DND-41 (cell line): ENCODE measurements around the gene KRT79.

Source experiments
- ATAC-seq: fragments of 200-7000 bp; cut with Tn5 transposase; 3 replicates; pipeline ENCODE4 v1.9.1; 2021; ENCODE audit warnings: low read depth; ENCODE audit not compliant: insufficient read depth
- DNase-seq: peaks from one replicate; pipeline ENCODE4 v3.0.0-alpha.2; 2020
- H2AFZ ChIP-seq: 2 replicates; pipeline ENCODE4 v1.6.0; 2012; ENCODE audit warnings: low read depth, low read length
- H3K27ac ChIP-seq: 2 replicates; pipeline ENCODE4 v1.5.1; 2012; ENCODE audit warnings: low read length, inconsistent platforms
- H3K27me3 ChIP-seq: fragments of 200-600 bp; sonication (generic); 2 replicates; pipeline ENCODE4 v1.6.0; 2012; ENCODE audit warnings: low read length, mild to moderate bottlenecking, inconsistent platforms; ENCODE audit not compliant: insufficient read depth, poor library complexity
- H3K36me3 ChIP-seq: 2 replicates; pipeline ENCODE4 v1.5.1; 2012; ENCODE audit warnings: low read length, inconsistent platforms; ENCODE audit not compliant: insufficient read depth
- H3K4me1 ChIP-seq: 2 replicates; pipeline ENCODE4 v1.5.1; 2012; ENCODE audit warnings: mild to moderate bottlenecking, low read length; ENCODE audit not compliant: insufficient read depth
- H3K4me2 ChIP-seq: 2 replicates; pipeline ENCODE4 v1.6.0; 2012; ENCODE audit warnings: mild to moderate bottlenecking, moderate library complexity, low read length, inconsistent platforms; ENCODE audit not compliant: insufficient read depth
- H3K4me3 ChIP-seq, 2 experiments: fragments of 200-600 bp in 1 of 2; shearing (Covaris generic) in 1 of 2; 2 replicates each; pipeline ENCODE4 v1.5.1; 2012 to 2016; ENCODE audit warnings: inconsistent platforms in 2 of 2, low read length in 2 of 2, mild to moderate bottlenecking in 2 of 2, low read depth in 1 of 2, moderate library complexity in 1 of 2
- H3K79me2 ChIP-seq: 2 replicates; pipeline ENCODE4 v1.6.0; 2012; ENCODE audit warnings: low read length, inconsistent platforms; ENCODE audit not compliant: insufficient read depth
- H3K9ac ChIP-seq: 2 replicates; pipeline ENCODE4 v1.6.0; 2012; ENCODE audit warnings: low read depth, mild to moderate bottlenecking, inconsistent platforms, low read length, moderate library complexity
- H3K9me3 ChIP-seq: 2 replicates; pipeline ENCODE4 v1.5.1; 2012; ENCODE audit warnings: low read length, moderate library complexity, mild to moderate bottlenecking, inconsistent platforms; ENCODE audit not compliant: insufficient read depth, severe bottlenecking
- H4K20me1 ChIP-seq: 2 replicates; pipeline ENCODE4 v1.6.0; 2012; ENCODE audit warnings: low read length; ENCODE audit not compliant: insufficient read depth
- CTCF ChIP-seq: IDR thresholded peaks from 2 replicates; pipeline ENCODE4 v1.5.1; 2012; ENCODE audit warnings: borderline replicate concordance, low read length, moderate library complexity, mild to moderate bottlenecking; ENCODE audit not compliant: poor library complexity, severe bottlenecking; ENCODE audit errors: extremely low read depth
- EZH2 ChIP-seq: IDR thresholded peaks from 3 replicates; pipeline ENCODE4 v1.6.1; 2012; ENCODE audit warnings: borderline replicate concordance, low read depth, mild to moderate bottlenecking, moderate library complexity, low read length, inconsistent platforms; ENCODE audit not compliant: severe bottlenecking

KRT79 gene

GRCh38 chr12:52825961-52826360 is 8.2 kb downstream of the KRT79 start:
- no peak for TF ChIP-seq EZH2
- no peak for TF ChIP-seq CTCF
- ATAC-seq (no peak), DNase-seq (no peak)
- H4K20me1 ChIP-seq, result no peaks in the 10 kb centered on the region; the same call in 1 of the 2 replicates
- H3K4me2 ChIP-seq, result no peak overlapping the region
- H3K27me3 ChIP-seq, result peaks cover 24% of the 10 kb centered on the region
- H3K9ac ChIP-seq, result no peak overlapping the region
- no peak overlapping the region for H3K27ac ChIP-seq
- H3K4me1 ChIP-seq, result no peaks in the 10 kb centered on the region
- H2AFZ ChIP-seq, result no peak overlapping the region
- H3K79me2 ChIP-seq, result no peaks in the 10 kb centered on the region
- H3K36me3 ChIP-seq, result no peaks in the 10 kb centered on the region
- H3K4me3 ChIP-seq, result no peak overlapping the region
- H3K9me3 ChIP-seq, result no peaks in the 10 kb centered on the region

GRCh38 chr12:52824741-52825410 is 9.2 kb downstream of the KRT79 start:
- H3K79me2 ChIP-seq, result no peaks in the 10 kb centered on the region
- H4K20me1 ChIP-seq, result peaks cover 6% of the 10 kb centered on the region; the same call in 1 of the 2 replicates
- H3K4me2 ChIP-seq, result no peak overlapping the region
- H3K4me3 ChIP-seq, result no peak overlapping the region
- ATAC-seq (no peak), DNase-seq (no peak)
- H3K27me3 ChIP-seq, result peaks cover 32% of the 10 kb centered on the region
- no peak overlapping the region for H2AFZ ChIP-seq
- TF ChIP-seq CTCF, result no peak
- no peak for TF ChIP-seq EZH2
- no peak overlapping the region for H3K27ac ChIP-seq
- no peaks in the 10 kb centered on the region for H3K4me1 ChIP-seq
- no peaks in the 10 kb centered on the region for H3K9me3 ChIP-seq
- H3K36me3 ChIP-seq, result no peaks in the 10 kb centered on the region
- H3K9ac ChIP-seq, result no peak overlapping the region

- TF ChIP-seq CTCF (no peak), EZH2 (no peak)
- no peak overlapping the region for H2AFZ ChIP-seq
- H3K9ac ChIP-seq, result no peak overlapping the region
- H3K4me1 ChIP-seq, result no peaks in the 10 kb centered on the region
- no peak for DNase-seq
- H3K27me3 ChIP-seq, result peaks cover 29% of the 10 kb centered on the region
- H3K79me2 ChIP-seq, result no peaks in the 10 kb centered on the region
- no peak overlapping the region for H3K4me2 ChIP-seq
- no peak overlapping the region for H3K27ac ChIP-seq
- H3K4me3 ChIP-seq, result no peak overlapping the region
- ATAC-seq, result no peak
- H3K9me3 ChIP-seq, result no peaks in the 10 kb centered on the region
- peaks cover 6% of the 10 kb centered on the region; the same call in 1 of the 2 replicates for H4K20me1 ChIP-seq
- H3K36me3 ChIP-seq, result no peaks in the 10 kb centered on the region
Observed at GRCh38 chr12:52823761-52824450, 10.2 kb downstream of the KRT79 start.
